Endothelial cell of umbilical vein (primary cell): Measurements from ENCODE around the gene RAPGEF4. TPM values are rescaled to one million over a fixed set of nuclear protein-coding genes. Genes with fewer than 3 reads are reported as not detected.

ENCODE experiments used
- BruUV-seq: library from RNA; stranded (reverse); fragments of 400-500 nt; replicated peaks from 2 replicates; lab custom pipeline; 2021; lab: Mats Ljungman, UMichigan
- CTCF ChIA-PET: fragments of 300-600, 350-600 bp; sonication (Branson Sonifier 250); formaldehyde crosslinking; loops from one replicate; lab custom pipeline; 2021; ENCODE audit warnings: antibody characterized with exemption, inconsistent platforms; lab: Charles Lee
- POLR2A ChIA-PET: fragments of 300-600, 350-600 bp; sonication (Branson Sonifier 250); formaldehyde crosslinking; loops from one replicate; lab custom pipeline; 2021; ENCODE audit warnings: antibody characterized with exemption, inconsistent platforms; lab: Charles Lee
- DNase-seq: peaks from one replicate; pipeline ENCODE4 v3.0.0-alpha.2; 2011; ENCODE audit warnings: low read depth, low spot score
- FAIRE-seq: peaks from 2 replicates; lab custom pipeline; 2011; peaks lifted over from hg19 to GRCh38; lab: Jason Lieb, UNC
- H2AFZ ChIP-seq: 2 replicates; pipeline ENCODE4 v1.6.0; 2012; ENCODE audit warnings: low read depth, low read length, control low read depth, inconsistent platforms
- H3K27ac ChIP-seq: 2 replicates; pipeline ENCODE4 v1.5.1; 2011; ENCODE audit warnings: low read depth, mild to moderate bottlenecking, control low read depth, low read length, moderate library complexity; ENCODE audit not compliant: insufficient read depth
- H3K27me3 ChIP-seq, 2 experiments: 2 replicates each; pipeline versions ENCODE4 v1.6.0 to v1.6.1; 2011; ENCODE audit warnings: low read length in 2 of 2, mixed read lengths in 1 of 2; ENCODE audit not compliant: control insufficient read depth in 2 of 2, insufficient read depth in 2 of 2
- H3K36me3 ChIP-seq, 2 experiments: 2 replicates in 1 of 2; 3 replicates in 1 of 2; pipeline ENCODE4 v1.5.1; 2011; ENCODE audit warnings: low read length in 2 of 2, mild to moderate bottlenecking in 1 of 2, moderate library complexity in 1 of 2; ENCODE audit not compliant: control insufficient read depth in 2 of 2, insufficient read depth in 2 of 2; ENCODE audit errors: extremely low read depth in 1 of 2
- H3K4me1 ChIP-seq: 3 replicates; pipeline ENCODE4 v1.5.1; 2011; ENCODE audit warnings: mild to moderate bottlenecking, low read length; ENCODE audit not compliant: control insufficient read depth, insufficient read depth; ENCODE audit errors: extremely low read depth
- H3K4me2 ChIP-seq: 2 replicates; pipeline ENCODE4 v1.6.1; 2011; ENCODE audit warnings: low read length, control low read depth, mixed read lengths; ENCODE audit not compliant: insufficient read depth
- H3K4me3 ChIP-seq, 3 experiments: fragments of 200-600 bp in 1 of 3; sonication (generic), shearing (Covaris generic) in 1 of 3; replicated peaks in 1 of 3; 2 replicates each; pipeline ENCODE4 v1.5.1; 2011 to 2016; ENCODE audit warnings: control low read depth in 3 of 3, low read length in 3 of 3, mild to moderate bottlenecking in 2 of 3, inconsistent platforms in 1 of 3, low read depth in 1 of 3, moderate library complexity in 1 of 3; ENCODE audit not compliant: insufficient read depth in 1 of 3
- H3K79me2 ChIP-seq: 2 replicates; pipeline ENCODE4 v1.6.0; 2012; ENCODE audit warnings: low read length, inconsistent platforms; ENCODE audit not compliant: control insufficient read depth, insufficient read depth
- H3K9ac ChIP-seq: replicated peaks from 2 replicates; pipeline ENCODE3; 2011; ENCODE audit warnings: low read length, control low read depth; ENCODE audit not compliant: insufficient read depth; ENCODE audit errors: extremely low read depth
- H3K9me1 ChIP-seq: replicated peaks from 3 replicates; pipeline ENCODE4 v1.6.0; 2011; ENCODE audit warnings: mild to moderate bottlenecking, low read length; ENCODE audit not compliant: control insufficient read depth, insufficient read depth; ENCODE audit errors: extremely low read depth
- H3K9me3 ChIP-seq: replicated peaks from 2 replicates; pipeline ENCODE4 v1.5.1; 2012; ENCODE audit warnings: low read length, inconsistent platforms; ENCODE audit not compliant: control insufficient read depth, insufficient read depth
- H4K20me1 ChIP-seq: replicated peaks from 2 replicates; pipeline ENCODE3; 2011; ENCODE audit warnings: mild to moderate bottlenecking, low read length; ENCODE audit not compliant: control insufficient read depth, insufficient read depth; ENCODE audit errors: extremely low read depth
- EZH2 ChIP-seq: IDR thresholded peaks from 2 replicates; pipeline ENCODE4 v1.6.1; 2012; ENCODE audit warnings: borderline replicate concordance, low read depth, mild to moderate bottlenecking, moderate library complexity, low read length, inconsistent platforms; ENCODE audit not compliant: severe bottlenecking
- FOS ChIP-seq: IDR thresholded peaks from 2 replicates; pipeline ENCODE4 v1.6.1; 2011; ENCODE audit warnings: mild to moderate bottlenecking, low read length, moderate library complexity, borderline replicate concordance; ENCODE audit not compliant: insufficient read depth
- GATA2 ChIP-seq: IDR thresholded peaks from 2 replicates; pipeline ENCODE4 v1.7.0; 2011; ENCODE audit warnings: low read depth, mild to moderate bottlenecking, moderate library complexity, mixed read lengths, low read length; ENCODE audit not compliant: insufficient read length, insufficient read depth
- JUN ChIP-seq: IDR thresholded peaks from 2 replicates; pipeline ENCODE4 v1.6.1; 2011; ENCODE audit warnings: borderline replicate concordance, low read depth; ENCODE audit not compliant: insufficient read length, insufficient read depth
- MYC ChIP-seq: IDR thresholded peaks from one replicate; pipeline ENCODE4 v1.6.1; 2011; ENCODE audit warnings: mild to moderate bottlenecking, low read depth, low read length
- POLR2A ChIP-seq: IDR thresholded peaks from 2 replicates; pipeline ENCODE4 v1.6.1; 2012; ENCODE audit warnings: low read depth, mild to moderate bottlenecking, control low read depth, low read length
- POLR2AphosphoS5 ChIP-seq: IDR thresholded peaks from 2 replicates; pipeline ENCODE4 v1.6.1; 2012; ENCODE audit warnings: low read depth, mild to moderate bottlenecking, control low read depth, low read length, moderate library complexity; ENCODE audit not compliant: insufficient read depth
- dilution Hi-C: fragments of 300-500 bp; cut with MboI; formaldehyde crosslinking; loops from one replicate; pipeline ENCODE4 v1.15.0; 2019; ENCODE audit warnings: low sequenced_read_pairs; ENCODE audit not compliant: extremely low pct_ligation_motif_present
- intact Hi-C: fragments of 100-400 bp; cut with micrococcal nuclease; formaldehyde crosslinking; loops from one replicate; pipeline ENCODE4 v1.10.0; 2022
- polyA plus RNA-seq, 4 experiments: library from polyadenylated mRNA; depleted of rRNA in 3 of 4; stranded (reverse) in 3 of 4; unstranded in 1 of 4; fragments of >200 nt; gene quantifications; 2 replicates each; pipeline versions ENCODE4 v1.2.1 to v1.2.3, GENCODE V29; 2011 to 2012; ENCODE audit warnings: missing spikeins in 1 of 4
- total RNA-seq: library from RNA; stranded (reverse); gene quantifications from 2 replicates; pipeline ENCODE4 v1.2.3, GENCODE V29; 2021
- TF ChIP-seq, protein P1 (sequence below), 2 donors: IDR thresholded peaks; 1 replicate in 1 of 2; 2 replicates in 1 of 2; pipeline ENCODE4 v1.5.1; 2011; ENCODE audit warnings: low read length in 2 of 2, mild to moderate bottlenecking in 2 of 2, moderate library complexity in 2 of 2, control low read depth in 1 of 2, inconsistent platforms in 1 of 2, low read depth in 1 of 2; ENCODE audit not compliant: insufficient read depth in 1 of 2; ENCODE audit errors: extremely low read depth in 1 of 2
- TF ChIP-seq, protein P2 (sequence below): IDR thresholded peaks from 2 replicates; pipeline ENCODE4 v1.6.1; 2011; ENCODE audit not compliant: insufficient read depth, insufficient read length

Gene RAPGEF4
- total and polyA plus RNA-seq, 2 donors (not counting 3 experiments of a cell fraction or from before 2014, with no cell fraction given): 7.2 to 9.2 TPM

DNA sequence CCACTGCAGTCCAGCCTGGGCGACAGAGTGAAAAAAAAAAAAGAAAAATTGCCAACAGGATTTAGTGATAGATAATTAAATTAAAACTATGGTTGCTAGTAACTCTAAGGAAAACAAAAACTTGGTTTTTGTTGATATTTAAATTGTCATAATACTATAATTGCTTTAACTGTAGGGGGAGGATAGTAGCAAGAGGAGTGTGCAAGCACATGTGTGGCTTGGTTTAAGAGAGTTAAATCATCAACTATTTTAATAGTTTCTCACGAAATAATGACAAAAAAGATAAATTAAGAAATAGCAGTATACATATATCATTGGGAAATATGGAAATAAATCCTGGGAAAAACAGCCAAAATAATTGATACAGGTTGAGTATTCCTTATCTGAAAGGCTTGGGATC, 27.4 kb upstream of the RAPGEF4 start:
- Histone ChIP-seq H3K36me3 (no peaks in the 10 kb centered on the region), H4K20me1 (no peaks in the 10 kb centered on the region), H2AFZ (no peak overlapping the region), H3K4me2 (no peak overlapping the region), H3K4me3 (no peak overlapping the region), H3K79me2 (no peaks in the 10 kb centered on the region), H3K9ac (no peak overlapping the region), H3K9me3 (no peaks in the 10 kb centered on the region), H3K27me3 (peaks cover 4 to 11% of the 10 kb centered on the region in 2 experiments), H3K4me1 (no peaks in the 10 kb centered on the region), H3K27ac (no peak overlapping the region), H3K9me1 (no peaks in the 10 kb centered on the region)
- FAIRE-seq (no peak), DNase-seq (no peak)
- dilution Hi-C loops: no loop called here
- CTCF ChIA-PET: interaction anchor here (3.6 kb wide), 1 partner anchor 113 kb away, joined by 108 read pairs; no protein-coding TSS in a partner anchor
- no TSS peak for BruUV-seq
- TF ChIP-seq JUN (no peak), EZH2 (no peak)
- intact Hi-C loops: no loop called here
- POLR2A ChIA-PET: no interaction called here

DNA sequence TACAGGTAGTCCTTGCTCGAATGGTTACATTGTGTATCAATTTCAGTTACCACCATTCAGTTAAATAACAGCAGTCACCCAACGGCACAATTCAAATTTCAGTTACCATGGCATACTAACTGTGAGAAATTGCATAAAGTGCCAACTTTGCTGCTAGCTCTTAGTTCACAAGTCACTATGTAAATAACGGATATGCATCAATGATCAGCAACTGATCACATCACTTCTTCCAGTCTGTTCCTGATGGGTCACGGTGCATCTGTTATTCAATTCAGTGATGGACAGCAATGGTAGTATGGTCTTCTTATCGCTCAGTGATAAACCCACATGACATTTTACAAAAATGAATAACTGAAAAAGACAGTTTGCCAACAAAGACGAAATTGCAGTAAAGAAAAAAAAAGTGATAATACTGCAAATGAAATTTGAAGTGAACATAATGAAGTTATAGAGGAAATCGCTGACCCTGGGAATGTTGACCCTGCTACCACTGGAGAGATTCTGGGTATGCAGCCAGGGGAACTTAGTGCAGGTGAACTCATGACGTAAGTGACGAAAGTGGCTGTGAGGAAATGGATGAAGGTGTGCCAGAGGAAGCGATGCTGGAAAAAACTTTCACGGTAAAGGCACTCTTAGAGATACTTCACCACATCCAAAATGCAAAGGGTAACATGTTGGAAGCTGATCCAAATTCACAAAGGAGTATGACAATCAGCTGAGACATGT, 25.9 kb upstream of the RAPGEF4 start:
- H3K27me3 ChIP-seq: peaks cover 4 to 11% of the 10 kb centered on the region in 2 experiments
- POLR2A ChIA-PET: no interaction called here
- H3K27ac ChIP-seq: no peak overlapping the region
- no peaks in the 10 kb centered on the region for H3K36me3 ChIP-seq
- no peaks in the 10 kb centered on the region for H3K79me2 ChIP-seq
- H3K4me2 ChIP-seq: no peak overlapping the region
- dilution Hi-C loops: no loop called here
- intact Hi-C loops: loop anchor here (1.0 to 5.0 kb wide), 3 partner anchors 116 to 537 kb away; no protein-coding TSS in a partner anchor
- H3K9ac ChIP-seq: no peak overlapping the region
- H3K4me1 ChIP-seq: no peaks in the 10 kb centered on the region
- TF ChIP-seq, protein P1, sequence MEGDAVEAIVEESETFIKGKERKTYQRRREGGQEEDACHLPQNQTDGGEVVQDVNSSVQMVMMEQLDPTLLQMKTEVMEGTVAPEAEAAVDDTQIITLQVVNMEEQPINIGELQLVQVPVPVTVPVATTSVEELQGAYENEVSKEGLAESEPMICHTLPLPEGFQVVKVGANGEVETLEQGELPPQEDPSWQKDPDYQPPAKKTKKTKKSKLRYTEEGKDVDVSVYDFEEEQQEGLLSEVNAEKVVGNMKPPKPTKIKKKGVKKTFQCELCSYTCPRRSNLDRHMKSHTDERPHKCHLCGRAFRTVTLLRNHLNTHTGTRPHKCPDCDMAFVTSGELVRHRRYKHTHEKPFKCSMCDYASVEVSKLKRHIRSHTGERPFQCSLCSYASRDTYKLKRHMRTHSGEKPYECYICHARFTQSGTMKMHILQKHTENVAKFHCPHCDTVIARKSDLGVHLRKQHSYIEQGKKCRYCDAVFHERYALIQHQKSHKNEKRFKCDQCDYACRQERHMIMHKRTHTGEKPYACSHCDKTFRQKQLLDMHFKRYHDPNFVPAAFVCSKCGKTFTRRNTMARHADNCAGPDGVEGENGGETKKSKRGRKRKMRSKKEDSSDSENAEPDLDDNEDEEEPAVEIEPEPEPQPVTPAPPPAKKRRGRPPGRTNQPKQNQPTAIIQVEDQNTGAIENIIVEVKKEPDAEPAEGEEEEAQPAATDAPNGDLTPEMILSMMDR (IDR thresholded peaks at IDR 0.05; ENCODE audit: extremely low read depth in 1 of 2, insufficient read depth in 1 of 2, low read depth in 1 of 2, low read length in 2 of 2): no peak
- no peak for TF ChIP-seq MYC
- no peak for TF ChIP-seq JUN
- no peak for TF ChIP-seq POLR2AphosphoS5
- TF ChIP-seq EZH2: no peak
- TF ChIP-seq GATA2: no peak
- TF ChIP-seq FOS: no peak
- TF ChIP-seq, protein P2, sequence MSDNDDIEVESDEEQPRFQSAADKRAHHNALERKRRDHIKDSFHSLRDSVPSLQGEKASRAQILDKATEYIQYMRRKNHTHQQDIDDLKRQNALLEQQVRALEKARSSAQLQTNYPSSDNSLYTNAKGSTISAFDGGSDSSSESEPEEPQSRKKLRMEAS: no peak
- no peak for TF ChIP-seq POLR2A
- no peak overlapping the region for H2AFZ ChIP-seq
- no TSS peak for BruUV-seq
- H3K4me3 ChIP-seq: no peak overlapping the region
- FAIRE-seq (no peak), DNase-seq (no peak)
- CTCF ChIA-PET: interaction anchor here (0.6 to 3.6 kb wide), 30 partner anchors 9 to 1121 kb away, joined by 3 to 108 read pairs (median 5); no protein-coding TSS in a partner anchor
- H4K20me1 ChIP-seq: no peaks in the 10 kb centered on the region
- no peaks in the 10 kb centered on the region for H3K9me3 ChIP-seq
- H3K9me1 ChIP-seq: no peaks in the 10 kb centered on the region
